ENCODE measurements around the gene MOV10L1. TPM values are rescaled to one million over a fixed set of nuclear protein-coding genes. Genes with fewer than 3 reads are reported as not detected.

Gene MOV10L1
- polyA plus RNA-seq, 3 donors: 0.18 to 0.35 TPM; not detected in 1

DNA sequence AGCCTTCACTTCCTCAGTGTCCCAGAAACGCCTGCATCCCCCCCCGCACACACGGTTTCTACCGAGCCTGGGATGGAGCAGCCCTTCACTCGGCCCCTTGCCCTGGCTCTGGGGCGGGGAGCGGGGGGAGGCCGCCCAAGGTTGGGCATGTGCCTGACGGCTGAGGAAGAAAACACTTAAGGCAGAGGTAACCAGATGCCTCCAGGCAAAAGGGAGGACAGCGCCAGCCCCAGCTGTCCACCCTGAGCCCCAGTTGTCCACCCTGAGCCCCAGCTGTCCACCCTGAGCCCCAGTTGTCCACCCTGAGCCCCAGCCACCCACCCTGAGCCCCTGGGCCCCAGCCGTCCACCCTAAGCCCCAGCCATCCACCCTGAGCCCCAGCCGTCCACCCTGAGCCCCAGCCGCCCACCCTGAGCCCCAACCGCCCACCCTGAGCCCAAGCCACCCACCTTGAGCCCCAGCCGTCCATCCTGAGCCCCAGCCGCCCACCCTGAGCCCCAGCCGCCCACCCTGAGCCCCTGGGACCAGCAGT, 27.9 kb upstream of the MOV10L1 start:
- H3K36me3 Mint-ChIP-seq: peaks cover 8 to 17% of the 10 kb centered on the region in 2 donors
- intact Hi-C loops (cut with micrococcal nuclease): no loop called here
- TF ChIP-seq, protein P1, sequence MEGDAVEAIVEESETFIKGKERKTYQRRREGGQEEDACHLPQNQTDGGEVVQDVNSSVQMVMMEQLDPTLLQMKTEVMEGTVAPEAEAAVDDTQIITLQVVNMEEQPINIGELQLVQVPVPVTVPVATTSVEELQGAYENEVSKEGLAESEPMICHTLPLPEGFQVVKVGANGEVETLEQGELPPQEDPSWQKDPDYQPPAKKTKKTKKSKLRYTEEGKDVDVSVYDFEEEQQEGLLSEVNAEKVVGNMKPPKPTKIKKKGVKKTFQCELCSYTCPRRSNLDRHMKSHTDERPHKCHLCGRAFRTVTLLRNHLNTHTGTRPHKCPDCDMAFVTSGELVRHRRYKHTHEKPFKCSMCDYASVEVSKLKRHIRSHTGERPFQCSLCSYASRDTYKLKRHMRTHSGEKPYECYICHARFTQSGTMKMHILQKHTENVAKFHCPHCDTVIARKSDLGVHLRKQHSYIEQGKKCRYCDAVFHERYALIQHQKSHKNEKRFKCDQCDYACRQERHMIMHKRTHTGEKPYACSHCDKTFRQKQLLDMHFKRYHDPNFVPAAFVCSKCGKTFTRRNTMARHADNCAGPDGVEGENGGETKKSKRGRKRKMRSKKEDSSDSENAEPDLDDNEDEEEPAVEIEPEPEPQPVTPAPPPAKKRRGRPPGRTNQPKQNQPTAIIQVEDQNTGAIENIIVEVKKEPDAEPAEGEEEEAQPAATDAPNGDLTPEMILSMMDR (IDR thresholded peaks at IDR 0.05): no peak
- DNase-seq: no peak
- H3K4me1 Mint-ChIP-seq: peaks cover 16% of the 10 kb centered on the region
- no peak overlapping the region for H3K27ac Mint-ChIP-seq
- H2AFZ ChIP-seq (ENCODE audit: insufficient read depth, low read depth, low read length, poor library complexity, severe bottlenecking): peak overlapping the region; percentile 56
- peaks cover 5 to 24% of the 10 kb centered on the region in 2 donors for H3K27me3 ChIP-seq (ENCODE audit: control insufficient read depth in 2 of 2, insufficient read depth in 2 of 2, low read length in 2 of 2)
- no peak overlapping the region for H3K27ac ChIP-seq (ENCODE audit: low read depth in 1 of 2, low read length in 2 of 2)
- no peak overlapping the region for H3K9ac ChIP-seq (ENCODE audit: insufficient read depth, low read length, poor library complexity, severe bottlenecking)
- peaks cover 0 to 4% (median 2%) of the 10 kb centered on the region in 7 donors for H3K9me3 Mint-ChIP-seq
- WGBS (ENCODE audit: insufficient coverage): 21% methylated on average over 11 of the region's 17 CpGs
- no peaks in the 10 kb centered on the region for H3K9me3 ChIP-seq (replicated peaks in 1 of 2; ENCODE audit: control insufficient read depth in 1 of 2, insufficient read depth in 1 of 2, low read length in 2 of 2)
- no peaks in the 10 kb centered on the region for H3K36me3 ChIP-seq (replicated peaks in 1 of 2; ENCODE audit: control insufficient read depth in 1 of 2, insufficient read depth in 2 of 2, low read length in 2 of 2)
- peak overlapping the region in 1 of 2 donors; percentile 71 for H3K4me3 Mint-ChIP-seq
- peaks cover 22 to 35% (median 26%) of the 10 kb centered on the region in 3 donors for H3K27me3 Mint-ChIP-seq (ENCODE audit: low read depth in 3 of 3)
- H3K4me1 ChIP-seq (ENCODE audit: control insufficient read depth in 1 of 2, insufficient read depth in 2 of 2, low read length in 2 of 2): peaks cover 3 to 25% of the 10 kb centered on the region in 2 donors
- H3K4me3 ChIP-seq (replicated peaks in 1 of 3; ENCODE audit: low read depth in 2 of 3, low read length in 3 of 3): peak overlapping the region in 1 of 3 experiments; percentile 51
- H3K79me2 ChIP-seq (ENCODE audit: insufficient read depth, low read length): no peaks in the 10 kb centered on the region
- H3K4me2 ChIP-seq (replicated peaks; ENCODE audit: extremely low read depth, low read length, poor library complexity, severe bottlenecking): peak overlapping the region; percentile 57
- no peaks in the 10 kb centered on the region for H4K20me1 ChIP-seq (ENCODE audit: insufficient read depth, low read length)

DNA sequence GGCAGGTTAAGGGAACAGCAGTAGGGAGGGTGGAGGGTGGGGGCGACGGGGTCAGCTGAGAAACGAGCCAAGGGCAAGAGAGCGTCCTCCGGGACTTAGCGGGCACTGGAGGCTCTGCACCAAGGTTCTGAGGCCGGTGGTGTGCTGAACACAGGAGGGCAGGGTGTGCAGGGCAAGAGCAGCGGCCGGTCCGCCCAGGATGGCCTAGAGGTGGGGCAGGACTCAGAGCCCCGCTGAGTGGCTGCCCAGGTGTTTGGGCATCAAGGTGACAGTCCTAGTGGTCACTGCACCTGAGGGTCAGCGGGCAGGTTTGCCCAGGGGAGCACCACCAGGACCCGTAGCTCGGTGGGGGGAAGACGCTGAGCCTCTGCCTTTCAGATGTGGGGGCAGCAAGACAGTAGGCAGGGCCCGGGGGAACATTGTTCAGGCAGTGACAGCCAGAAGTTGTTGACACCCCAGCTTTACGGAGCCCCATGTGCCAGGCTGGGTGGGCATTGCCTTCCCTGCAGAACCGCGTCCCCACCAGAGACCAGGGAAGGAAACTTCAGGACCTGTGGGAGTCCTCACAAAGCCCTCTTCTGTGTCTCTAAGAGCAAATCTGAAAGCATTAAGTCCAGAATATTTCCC, 27.2 kb upstream of the MOV10L1 start:
- H4K20me1 ChIP-seq (ENCODE audit: insufficient read depth, low read length): no peaks in the 10 kb centered on the region
- H3K9me3 ChIP-seq (replicated peaks in 1 of 2; ENCODE audit: control insufficient read depth in 1 of 2, insufficient read depth in 1 of 2, low read length in 2 of 2): no peaks in the 10 kb centered on the region
- peaks cover 15 to 27% (median 19%) of the 10 kb centered on the region in 3 donors for H3K27me3 Mint-ChIP-seq (ENCODE audit: low read depth in 3 of 3)
- no peak overlapping the region for H3K27ac Mint-ChIP-seq
- no peak for DNase-seq
- 91% methylated on average over 17 of the region's 19 CpGs for WGBS (ENCODE audit: insufficient coverage)
- no peaks in the 10 kb centered on the region for H3K36me3 ChIP-seq (replicated peaks in 1 of 2; ENCODE audit: control insufficient read depth in 1 of 2, insufficient read depth in 2 of 2, low read length in 2 of 2)
- H3K4me3 ChIP-seq (replicated peaks in 1 of 3; ENCODE audit: low read depth in 2 of 3, low read length in 3 of 3): no peak overlapping the region
- H3K27ac ChIP-seq (ENCODE audit: low read depth in 1 of 2, low read length in 2 of 2): no peak overlapping the region
- no peak overlapping the region for H3K4me2 ChIP-seq (replicated peaks; ENCODE audit: extremely low read depth, low read length, poor library complexity, severe bottlenecking)
- intact Hi-C loops (cut with micrococcal nuclease): no loop called here
- H3K36me3 Mint-ChIP-seq: peaks cover 8 to 17% of the 10 kb centered on the region in 2 donors
- H3K79me2 ChIP-seq (ENCODE audit: insufficient read depth, low read length): no peaks in the 10 kb centered on the region
- TF ChIP-seq, protein P1 (IDR thresholded peaks at IDR 0.05): no peak
- no peak overlapping the region for H3K4me3 Mint-ChIP-seq
- no peak overlapping the region for H3K9ac ChIP-seq (ENCODE audit: insufficient read depth, low read length, poor library complexity, severe bottlenecking)
- H3K9me3 Mint-ChIP-seq: peaks cover 0 to 4% (median 2%) of the 10 kb centered on the region in 7 donors
- H2AFZ ChIP-seq (ENCODE audit: insufficient read depth, low read depth, low read length, poor library complexity, severe bottlenecking): no peak overlapping the region
- H3K27me3 ChIP-seq (ENCODE audit: control insufficient read depth in 2 of 2, insufficient read depth in 2 of 2, low read length in 2 of 2): peaks cover 5 to 17% of the 10 kb centered on the region in 2 donors
- peaks cover 3 to 25% of the 10 kb centered on the region in 2 donors for H3K4me1 ChIP-seq (ENCODE audit: control insufficient read depth in 1 of 2, insufficient read depth in 2 of 2, low read length in 2 of 2)
- peaks cover 16% of the 10 kb centered on the region for H3K4me1 Mint-ChIP-seq

Measured in CD14-positive monocyte (primary cell).